Left renal cortex interstitium (tissue), 4 donors: ENCODE measurements around the gene DNAJC15. TPM values are rescaled to one million over a fixed set of nuclear protein-coding genes. Genes with fewer than 3 reads are reported as not detected.

Experiments used
- DNase-seq, 4 donors: peaks; one replicate each; pipeline ENCODE4 v3.0.0-alpha.2; 2013; ENCODE audit warnings: low read depth in 4 of 4, low spot score in 2 of 4, missing footprints in 1 of 4
- polyA plus RNA-seq, 4 donors: library from polyadenylated mRNA; unstranded; fragments of 120-200 nt; gene quantifications; one replicate each; pipeline ENCODE4 v1.2.1, GENCODE V29; 2013; ENCODE audit not compliant: insufficient read length in 4 of 4

The DNAJC15 gene
- polyA plus RNA-seq, 4 donors = 19.9 to 31.9 (median 28.5) TPM

DNA sequence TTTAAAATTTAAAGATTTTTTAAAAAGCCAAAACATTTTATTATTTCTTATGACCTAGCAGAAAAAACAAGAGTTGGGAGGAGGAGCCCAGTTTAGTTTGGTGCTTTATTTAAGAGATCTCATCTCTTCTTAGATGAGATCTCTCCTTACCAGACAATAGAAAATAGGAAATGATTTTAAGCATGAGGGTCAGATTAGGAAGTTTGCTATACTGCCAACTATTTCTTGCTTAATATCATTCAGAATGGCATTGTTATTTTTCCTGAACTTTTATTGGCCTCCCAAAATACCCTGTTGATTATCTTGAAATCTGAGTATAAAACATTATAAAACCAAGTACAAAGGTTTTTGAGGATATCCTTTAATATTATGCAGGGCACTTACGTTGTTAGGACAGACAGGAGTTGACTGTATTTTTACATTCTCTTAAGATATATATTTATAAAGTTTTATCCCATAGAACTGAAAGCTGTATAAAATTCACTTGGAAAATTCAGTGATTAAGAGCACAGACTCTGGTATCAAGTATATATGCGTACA is 56.1 kb downstream of the DNAJC15 start:
- no peak for DNase-seq

DNA sequence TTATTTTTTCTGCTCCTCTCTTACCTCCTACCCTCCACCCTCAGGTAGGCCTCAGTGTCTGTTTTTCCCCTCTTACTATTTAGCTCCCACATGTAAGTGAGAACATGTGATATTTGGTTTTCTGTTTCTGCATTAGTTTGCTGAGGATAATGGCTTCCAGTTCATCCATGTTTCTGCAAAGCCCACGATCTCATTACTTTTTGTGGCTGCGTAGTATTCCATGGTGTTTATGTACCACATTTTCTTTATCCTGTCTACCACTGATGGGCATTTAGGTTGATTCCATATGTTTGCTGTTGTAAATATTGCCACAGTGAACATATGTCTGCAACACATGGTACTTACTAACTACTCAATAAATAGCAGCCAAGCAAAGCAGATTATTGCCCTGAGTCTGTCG is 56.8 kb downstream of the DNAJC15 start:
- no peak for DNase-seq

DNA sequence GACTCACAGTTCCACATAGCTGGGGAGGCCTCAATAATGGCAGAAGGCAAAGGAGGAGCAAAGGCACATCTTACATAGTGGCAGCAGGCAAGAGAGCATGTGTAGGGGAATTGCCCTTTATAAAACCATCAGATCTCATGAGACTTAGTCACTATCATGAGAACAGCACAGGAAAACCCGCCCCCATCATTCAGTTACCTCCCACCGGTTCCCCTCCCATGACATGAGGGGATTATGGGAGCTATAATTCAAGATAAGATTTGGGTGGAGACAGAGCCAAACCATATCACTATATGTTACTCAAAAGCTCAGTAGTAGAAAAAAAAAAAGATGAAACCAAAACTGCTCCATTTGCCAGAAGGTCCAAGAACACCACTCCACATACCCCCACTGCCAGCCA is 58.5 kb downstream of the DNAJC15 start:
- no peak for DNase-seq

DNA sequence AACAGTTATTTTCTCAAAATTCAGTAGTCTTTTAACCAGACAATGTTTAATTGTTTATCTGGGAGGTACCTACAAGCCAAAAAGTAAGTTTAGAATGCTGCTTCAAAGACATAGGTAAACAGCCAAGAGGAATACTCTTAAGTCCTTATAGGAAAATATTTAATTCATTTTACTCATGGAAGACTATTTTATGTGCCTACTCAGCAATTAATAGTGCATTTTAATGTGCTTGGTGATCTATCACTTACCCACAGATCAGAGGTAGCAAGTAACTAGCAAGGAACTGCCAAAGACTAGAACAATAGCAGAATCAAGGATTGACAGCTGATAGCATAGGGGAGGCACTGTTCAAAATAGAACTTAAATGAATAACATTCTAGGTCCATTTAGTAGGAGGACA is 60.4 kb downstream of the DNAJC15 start:
- DNase-seq = no peak

DNA sequence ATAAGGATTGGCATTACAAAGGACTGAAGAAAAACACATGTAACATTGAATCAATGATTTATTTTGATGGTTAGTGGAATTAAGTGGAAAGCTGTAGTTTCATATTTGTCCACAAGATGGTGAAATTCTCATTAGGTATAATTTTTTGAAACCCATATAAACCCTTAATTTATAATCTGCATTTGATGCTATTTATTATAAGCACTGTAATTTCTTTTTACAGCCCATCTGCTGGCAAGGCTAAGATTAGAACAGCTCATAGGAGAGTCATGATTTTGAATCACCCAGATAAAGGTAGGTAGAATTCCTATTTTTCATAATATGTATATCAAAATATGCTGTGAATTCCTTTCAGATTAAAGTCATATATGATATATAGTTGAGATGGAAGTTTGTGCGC is 62.2 kb downstream of the DNAJC15 start:
- DNase-seq = no peak

DNA sequence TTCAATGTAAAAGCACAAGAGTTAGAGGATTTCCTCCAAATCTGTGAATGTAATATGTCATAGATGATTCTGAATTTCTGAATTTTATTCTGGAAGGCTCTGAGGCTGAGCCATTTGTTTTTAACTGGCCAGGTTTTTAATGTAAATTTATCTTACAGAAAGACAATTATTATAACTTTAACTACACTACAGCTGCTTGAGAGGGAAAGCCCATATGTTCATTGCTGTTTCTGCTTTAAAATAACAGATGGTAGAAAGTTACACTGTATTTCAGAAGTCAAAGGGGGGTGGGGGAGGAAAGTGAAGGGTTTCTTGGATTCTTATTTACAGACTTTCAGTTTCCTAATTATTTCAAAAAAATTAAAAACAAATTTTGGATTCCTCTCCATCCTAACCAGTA is 62.8 kb downstream of the DNAJC15 start:
- DNase-seq = no peak

DNA sequence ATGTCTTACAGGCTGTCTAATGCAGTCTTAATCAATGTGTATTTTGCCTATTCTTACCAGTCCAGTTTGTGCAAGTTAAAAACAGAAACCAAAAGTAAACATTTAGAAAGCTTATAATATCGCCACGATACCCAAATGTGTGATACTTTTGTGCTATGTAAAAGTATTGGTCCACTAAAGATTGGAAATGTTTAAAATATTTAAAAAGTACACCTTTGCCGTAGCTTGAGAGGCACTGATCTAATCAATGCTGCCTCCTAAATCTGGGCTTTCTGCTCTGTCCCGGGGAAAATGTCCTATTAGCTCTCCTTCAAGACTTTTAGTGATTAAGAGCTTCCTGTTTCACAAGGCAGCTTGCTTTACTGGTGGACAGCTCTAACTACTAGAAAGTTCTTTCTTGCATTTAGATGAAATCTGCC is 64.7 kb downstream of the DNAJC15 start:
- DNase-seq = no peak

DNA sequence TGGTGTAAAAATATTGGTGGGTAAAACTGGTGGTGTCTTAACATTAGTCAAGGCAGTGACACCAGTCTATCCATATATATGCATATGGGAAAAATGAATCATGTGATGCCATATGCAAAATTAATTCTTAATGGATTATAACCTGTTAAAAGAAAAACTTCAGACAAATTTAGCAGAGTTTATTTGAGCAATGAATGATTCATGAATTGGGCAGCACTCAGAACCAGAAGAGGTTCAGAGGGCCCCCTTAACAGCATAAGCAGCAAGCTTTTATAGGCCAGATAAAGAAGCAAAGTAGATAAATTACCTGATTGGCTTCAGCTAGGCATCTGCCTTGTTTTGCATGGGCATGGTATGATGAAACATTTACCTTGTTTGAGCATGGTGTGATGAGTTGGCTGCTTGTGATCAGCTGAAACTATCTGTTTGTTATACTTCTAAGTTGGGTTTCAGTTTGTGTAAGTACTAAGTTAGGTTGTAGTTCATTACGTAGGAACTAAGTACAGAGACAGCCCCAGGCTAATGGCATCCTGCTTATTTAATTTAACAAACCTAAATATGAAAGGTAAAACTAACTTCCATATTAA is 66.6 kb downstream of the DNAJC15 start:
- DNase-seq = no peak

DNA sequence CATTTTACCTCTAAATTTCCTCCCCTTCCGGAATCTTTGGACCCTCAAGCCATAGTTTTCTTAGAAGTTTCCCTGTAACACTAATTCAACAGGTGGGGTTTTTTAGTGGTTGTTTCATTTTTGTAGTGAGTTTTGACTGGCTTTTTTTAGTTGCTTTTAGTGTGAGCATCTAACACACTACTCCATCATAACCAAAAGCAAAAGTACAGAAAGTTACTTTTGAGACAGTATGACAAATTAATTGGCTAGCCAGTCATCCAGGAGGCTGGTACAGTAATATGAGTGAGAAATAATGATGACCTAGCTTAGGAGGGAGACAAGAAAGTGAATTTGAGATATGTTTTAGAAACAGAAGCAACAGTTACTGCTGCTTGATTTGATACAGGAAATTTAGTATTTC is 71.5 kb downstream of the DNAJC15 start:
- no peak for DNase-seq

DNA sequence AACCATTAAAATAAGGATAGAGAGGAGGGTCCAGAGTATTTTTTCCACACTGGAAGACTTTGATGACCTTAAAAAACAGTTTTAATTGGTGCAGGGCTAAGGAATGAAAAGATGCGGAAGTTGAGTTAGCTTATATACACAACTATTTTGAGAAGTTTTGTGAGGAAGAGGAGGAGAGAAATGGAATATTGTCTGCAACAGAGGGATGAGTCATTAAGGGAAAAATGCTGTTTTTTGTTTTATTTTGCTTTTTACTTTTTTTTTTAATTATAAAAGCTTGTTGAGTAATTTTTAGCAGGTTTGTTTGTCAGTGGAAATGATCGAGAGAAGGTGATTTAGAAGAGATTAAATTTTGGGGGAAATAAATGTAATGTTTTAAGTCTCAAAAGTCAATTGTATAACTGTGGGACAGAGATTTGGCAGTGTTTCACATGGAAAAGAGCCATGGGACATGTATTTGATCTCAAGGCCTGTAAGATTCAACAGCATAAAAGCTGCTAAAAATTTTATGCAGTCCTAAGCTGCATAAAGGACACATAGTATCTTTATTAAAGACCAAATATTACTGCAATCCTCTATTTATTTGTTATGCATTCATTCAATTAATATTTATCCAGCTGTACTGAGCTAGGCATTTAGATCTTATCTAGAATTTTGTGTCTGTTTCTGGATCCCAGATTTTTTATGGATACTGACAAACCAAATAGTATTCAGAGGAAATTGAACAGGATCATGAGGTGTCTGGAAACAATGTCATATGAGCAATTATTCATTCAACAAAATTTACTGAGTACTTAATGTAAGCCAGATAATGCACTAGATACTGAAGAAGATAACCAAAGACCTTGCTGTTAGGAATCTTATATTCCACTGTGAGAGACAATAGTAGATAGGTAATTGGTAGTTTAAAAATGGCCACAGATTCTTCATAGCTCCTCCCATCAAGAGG is 72.7 kb downstream of the DNAJC15 start:
- DNase-seq = no peak

DNA sequence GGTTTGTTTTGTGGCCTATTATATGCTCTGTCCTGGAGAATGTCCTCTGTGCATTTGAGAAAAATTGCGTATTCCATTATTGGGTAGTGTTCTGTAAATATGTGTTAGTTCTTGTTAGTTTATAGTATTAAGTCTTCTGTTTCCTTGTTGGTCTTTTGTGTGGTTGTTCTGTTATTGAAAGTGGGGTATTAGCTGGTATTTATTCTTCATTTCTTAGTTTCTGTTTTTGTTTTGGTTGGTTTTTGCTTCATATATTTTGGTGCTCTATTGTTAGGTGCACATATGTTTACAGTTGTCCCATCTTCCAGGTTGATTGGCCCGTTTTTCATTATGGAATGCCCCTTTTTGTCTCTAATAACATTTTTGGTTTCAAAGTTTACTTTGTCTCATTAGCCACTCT is 77.3 kb downstream of the DNAJC15 start:
- no peak for DNase-seq

DNA sequence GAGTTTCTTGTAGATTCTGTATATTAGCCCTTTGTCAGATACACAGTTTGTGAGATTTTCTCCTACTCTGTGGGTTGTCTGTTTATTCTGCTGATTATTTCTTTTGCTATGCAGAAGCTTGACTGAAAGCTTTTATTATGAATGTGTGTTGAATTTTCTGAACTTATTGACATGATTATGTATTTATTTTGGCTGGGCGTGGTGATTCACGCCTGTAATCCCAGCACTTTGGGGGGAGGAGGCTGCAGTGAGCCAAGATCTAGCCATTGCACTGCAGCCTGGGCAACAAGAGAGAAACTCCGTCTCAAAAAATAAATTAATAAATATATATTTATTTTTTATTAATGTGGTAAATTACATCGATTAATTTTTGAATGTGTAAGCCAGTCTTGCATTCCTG is 78.9 kb downstream of the DNAJC15 start:
- no peak for DNase-seq

DNA sequence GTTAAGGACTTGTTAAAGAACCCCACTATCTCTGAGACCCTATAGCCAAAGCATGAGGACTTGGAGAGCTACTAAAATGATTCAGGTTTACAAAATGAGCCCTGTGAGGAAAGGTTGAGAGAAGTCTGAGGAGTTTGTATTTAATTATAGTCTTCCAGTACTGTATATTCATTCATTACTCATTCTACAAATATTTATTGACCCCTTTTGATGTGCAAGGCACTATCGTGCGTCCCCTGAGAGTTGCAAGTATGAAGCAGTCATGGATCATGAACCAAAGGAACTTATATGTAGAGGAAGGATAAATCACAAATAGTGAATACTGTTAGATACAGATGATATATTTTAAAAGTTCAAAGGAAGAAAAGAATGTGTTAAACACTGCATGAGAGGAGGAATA is 84.4 kb downstream of the DNAJC15 start:
- DNase-seq = no peak

DNA sequence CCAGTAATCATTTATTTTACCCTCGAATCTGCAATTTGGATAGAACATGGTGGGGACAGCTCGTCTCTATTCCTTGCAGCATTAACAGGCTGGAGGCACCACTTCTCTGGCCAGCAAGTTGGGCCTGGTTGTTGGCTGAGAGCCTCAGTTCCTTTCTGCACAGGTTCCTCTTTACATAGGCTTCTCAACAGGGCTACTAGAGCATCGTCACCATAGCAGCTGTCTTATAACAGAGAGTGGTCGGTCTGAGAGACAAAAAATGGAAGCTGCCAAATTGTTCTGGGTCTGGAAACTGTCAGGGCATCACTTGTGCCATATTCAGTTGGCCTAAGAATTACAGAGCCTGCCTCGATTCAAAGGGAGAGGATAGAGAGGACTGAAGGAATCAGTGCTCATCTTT is 86.7 kb downstream of the DNAJC15 start:
- no peak for DNase-seq

DNA sequence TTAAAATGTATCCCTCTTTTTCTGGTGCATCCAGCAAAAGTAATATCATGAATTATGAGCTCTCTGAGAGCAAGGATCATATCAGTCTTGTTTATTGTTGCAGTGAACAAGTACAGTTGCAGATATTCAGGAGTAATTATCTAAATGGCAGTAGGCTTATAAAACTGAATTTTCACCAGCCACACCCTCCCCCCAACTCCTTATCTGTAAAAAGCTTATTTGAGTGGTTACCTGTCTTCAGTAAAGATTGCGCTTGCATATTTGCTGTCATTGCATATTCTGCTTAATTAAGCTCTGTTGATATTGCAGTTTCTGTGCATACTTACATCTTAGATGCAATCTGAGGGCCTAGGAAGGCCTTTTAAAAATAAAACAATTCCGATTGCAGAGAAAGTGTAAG is 87.3 kb downstream of the DNAJC15 start:
- DNase-seq = no peak

DNA sequence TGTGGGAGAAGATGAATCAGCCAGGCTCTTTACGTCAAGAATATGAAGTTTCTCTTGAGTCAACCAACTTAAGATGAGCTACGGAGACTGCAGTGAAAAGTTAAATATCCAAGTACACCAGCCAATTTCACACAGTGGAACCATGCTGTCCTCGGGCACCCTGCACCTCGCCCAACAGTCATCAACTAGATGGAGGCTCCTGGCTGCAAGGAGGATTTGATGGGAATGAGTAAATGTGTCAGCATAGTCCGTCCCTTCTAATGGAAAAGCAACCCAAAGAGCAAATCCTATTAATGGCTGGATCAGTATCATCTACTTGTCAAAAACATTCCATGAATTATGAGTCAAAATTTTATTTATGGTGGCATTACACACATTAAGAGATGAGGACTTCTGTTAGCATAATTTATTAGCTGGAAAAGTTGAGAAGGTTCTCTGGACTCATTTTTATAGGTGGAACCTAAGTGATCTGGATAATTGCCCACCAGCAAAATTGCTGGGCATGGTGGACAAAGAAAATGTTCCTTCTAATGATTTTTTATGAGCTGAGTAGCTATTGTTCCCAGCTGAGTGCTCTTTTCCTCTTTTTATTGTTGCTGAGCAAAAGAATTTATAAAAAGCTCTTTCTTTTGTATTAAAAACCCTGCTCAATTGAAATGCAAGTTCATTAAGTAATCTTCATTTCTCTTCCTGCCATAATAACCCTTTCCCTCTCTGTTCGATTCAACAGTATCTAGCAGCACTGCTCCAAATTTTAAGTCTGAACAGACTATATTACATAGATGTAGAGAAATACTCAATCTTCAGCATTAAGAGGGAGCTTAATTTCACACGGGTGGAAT is 88.4 kb downstream of the DNAJC15 start:
- DNase-seq = no peak

DNA sequence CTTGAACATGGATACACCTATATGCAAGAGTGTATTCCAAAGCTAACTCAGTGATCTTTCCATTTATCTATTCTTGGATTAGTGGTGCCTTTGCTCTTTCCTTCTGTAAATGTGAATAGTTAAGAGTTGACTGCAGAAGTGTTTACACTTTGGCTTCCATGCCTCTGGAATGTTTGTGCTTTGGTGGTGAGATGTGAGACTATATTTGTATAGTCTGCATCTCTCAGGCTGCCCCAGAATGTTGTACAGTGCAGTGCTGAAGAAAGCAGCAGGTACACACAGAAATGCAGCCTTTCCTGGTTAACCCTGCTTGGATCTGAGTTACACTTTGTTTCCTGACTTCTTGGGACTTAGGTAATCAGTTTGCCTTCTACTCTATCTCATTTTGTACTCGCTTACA is 90.2 kb downstream of the DNAJC15 start:
- no peak for DNase-seq

DNA sequence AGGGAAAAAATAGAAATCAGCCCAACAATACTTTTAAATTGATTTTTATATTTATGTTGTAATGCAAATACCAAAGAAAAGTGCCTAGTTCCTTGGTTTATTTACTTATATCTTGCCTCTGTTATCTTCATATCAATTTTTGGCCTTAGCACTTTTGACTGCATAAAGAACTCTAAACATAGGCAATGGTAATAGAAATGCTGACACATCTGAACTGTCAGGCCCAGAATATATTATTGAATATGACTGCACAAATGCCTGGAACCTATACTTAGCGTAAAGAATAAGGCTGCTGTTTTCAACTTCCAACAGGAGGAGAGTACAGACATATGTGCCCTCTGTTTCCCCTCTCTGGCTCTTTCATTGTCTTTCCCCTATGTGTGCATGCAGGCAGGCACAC is 91.1 kb downstream of the DNAJC15 start:
- no peak for DNase-seq

DNA sequence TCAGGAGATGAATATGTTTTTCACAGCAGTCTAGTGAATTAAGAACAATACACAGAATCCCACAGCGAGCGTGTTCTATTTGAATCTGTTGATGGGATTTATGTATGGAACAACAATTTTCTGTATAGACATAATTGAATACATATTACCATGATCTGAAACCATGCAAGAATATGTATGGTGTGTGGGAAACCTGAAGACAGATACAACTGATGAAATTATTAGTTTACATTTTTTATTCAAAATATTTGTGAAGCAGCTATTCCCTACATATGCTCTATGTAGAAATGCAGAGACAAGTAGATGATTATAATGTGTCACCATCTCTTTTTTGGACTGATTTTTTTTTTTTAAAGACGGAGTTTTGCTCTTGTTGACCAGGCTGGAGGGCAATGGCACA is 91.8 kb downstream of the DNAJC15 start:
- DNase-seq = no peak

DNA sequence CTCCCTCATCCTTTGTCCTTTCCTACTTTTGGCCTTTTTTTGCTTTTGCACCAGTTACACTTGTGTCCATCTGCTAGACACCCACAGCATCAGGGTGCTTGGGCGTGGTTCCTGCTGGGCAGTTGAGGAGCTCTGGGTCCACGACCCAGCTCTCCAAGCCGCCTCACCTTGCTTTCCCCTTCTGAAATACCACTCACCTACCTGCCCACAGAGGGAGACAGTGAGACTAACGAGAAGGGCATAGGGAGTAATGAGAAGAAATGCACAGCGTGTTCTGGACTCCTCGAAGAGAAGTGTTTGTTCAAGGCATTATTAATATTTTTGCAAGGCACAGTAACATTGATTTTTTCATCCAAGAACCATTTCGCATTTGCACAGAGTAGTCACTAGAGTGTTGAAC is 92.9 kb downstream of the DNAJC15 start:
- DNase-seq = no peak

DNA sequence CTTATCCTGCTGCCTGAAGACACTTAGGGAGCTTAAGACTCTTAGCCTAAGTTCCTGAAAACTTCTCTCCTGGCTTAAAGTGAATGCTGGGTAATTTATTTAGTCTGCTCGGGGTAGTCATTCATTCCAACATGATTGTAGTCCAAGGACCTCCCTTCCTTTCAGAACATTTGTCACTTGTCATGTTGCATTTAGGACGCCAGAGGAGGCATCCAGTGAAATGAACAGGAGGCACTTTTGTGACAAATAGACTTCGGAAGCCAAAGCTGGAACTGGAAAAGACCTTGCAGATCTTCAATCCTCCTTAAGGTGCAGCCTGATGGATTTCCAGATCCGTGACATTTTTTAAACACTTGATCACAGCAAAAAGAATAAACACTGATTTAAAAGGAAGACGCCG is 95.1 kb downstream of the DNAJC15 start:
- no peak for DNase-seq
